HCT116 (cell line): ENCODE results near the gene PRKAA1.

Source experiments
- CTCF ChIP-seq, 3 experiments: fragments of 200-600 bp in 1 of 3; sonication (generic) in 1 of 3; IDR thresholded peaks in 2 of 3; conservative IDR thresholded peaks in 1 of 3; 2 replicates each; pipeline ENCODE4 v1.5.1; 2012 to 2017; ENCODE audit warnings: low read depth in 2 of 3, low read length in 2 of 3, antibody characterized with exemption in 1 of 3, borderline replicate concordance in 1 of 3, control low read depth in 1 of 3, mild to moderate bottlenecking in 1 of 3, mixed read lengths in 1 of 3, mixed run types in 1 of 3, moderate library complexity in 1 of 3; ENCODE audit not compliant: insufficient read depth in 1 of 3
- EZH2 ChIP-seq: fragments of 200-600 bp; sonication (generic); IDR thresholded peaks from 2 replicates; pipeline ENCODE4 v1.6.1; 2017; ENCODE audit warnings: antibody characterized with exemption, mixed run types
- EZH2phosphoT487 ChIP-seq: fragments of 200-600 bp; IDR thresholded peaks from 2 replicates; pipeline ENCODE4 v1.6.1; 2018; ENCODE audit warnings: antibody characterized with exemption, borderline replicate concordance
- MAX ChIP-seq: IDR thresholded peaks from 2 replicates; pipeline ENCODE4 v1.6.1; 2012

- TF ChIP-seq EZH2phosphoT487 (no peak), CTCF (IDR thresholded peaks at IDR 0.05 in 2 of 3, conservative IDR thresholded peaks at IDR 0.05 in 1 of 3; ENCODE audit: borderline replicate concordance in 1 of 3, insufficient read depth in 1 of 3, low read depth in 2 of 3, low read length in 2 of 3) (peak; percentile 44 to 75 (median 63); a peak in 5 of 6 replicates), MAX (no peak), EZH2 (no peak)
Observed at GRCh38 chr5:40736103-40736875, 61.9 kb downstream of the PRKAA1 start.
